ENCODE results near the gene FBP2.

GRCh38 chr9:94526951-94527350 lies 66.7 kb downstream of the FBP2 start:
- no peak for TF ChIP-seq CTCF (IDR thresholded peaks at IDR 0.05)
- no peak for TF ChIP-seq POLR2A (IDR thresholded peaks at IDR 0.05; ENCODE audit: low read depth)
- no peak for TF ChIP-seq POLR2AphosphoS5 (IDR thresholded peaks at IDR 0.05)
- TF ChIP-seq EP300 (IDR thresholded peaks at IDR 0.05): no peak

All from esophagus muscularis mucosa (tissue), 4 donors.